GM21737 (cell line): ENCODE measurements around the gene TMEM271.

Source experiments
- ATAC-seq: cut with Tn5 transposase; IDR thresholded peaks from one replicate; pipeline ENCODE4 v1.9.1; 2021; ENCODE audit warnings: mild to moderate bottlenecking, moderate library complexity; ENCODE audit not compliant: unreplicated experiment

The TMEM271 gene, protein sequence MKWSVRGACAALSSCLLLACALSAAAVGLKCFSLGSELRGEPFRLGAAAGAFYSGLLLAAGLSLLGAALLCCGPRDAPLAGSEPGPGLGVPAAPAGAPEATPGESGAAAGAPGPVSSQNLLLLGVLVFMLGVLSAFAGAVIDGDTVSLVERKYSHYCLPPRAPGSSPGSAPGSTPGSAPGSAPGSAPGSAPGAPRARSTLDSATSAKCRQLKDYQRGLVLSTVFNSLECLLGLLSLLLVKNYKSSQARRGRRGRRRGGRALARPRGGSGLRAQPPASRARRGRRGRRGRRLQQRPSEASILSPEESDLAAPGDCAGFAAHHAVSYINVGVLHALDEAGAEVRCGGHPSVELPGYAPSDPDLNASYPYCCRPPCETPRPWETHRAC

GRCh38 chr4:576245-576821 lies at the start of gene TMEM271:
Gene TMEM271, minus strand, starts transcription at chr4:576295. Its CDS starts 233 bp downstream, at chr4:576062.
- no peak for ATAC-seq

DNA sequence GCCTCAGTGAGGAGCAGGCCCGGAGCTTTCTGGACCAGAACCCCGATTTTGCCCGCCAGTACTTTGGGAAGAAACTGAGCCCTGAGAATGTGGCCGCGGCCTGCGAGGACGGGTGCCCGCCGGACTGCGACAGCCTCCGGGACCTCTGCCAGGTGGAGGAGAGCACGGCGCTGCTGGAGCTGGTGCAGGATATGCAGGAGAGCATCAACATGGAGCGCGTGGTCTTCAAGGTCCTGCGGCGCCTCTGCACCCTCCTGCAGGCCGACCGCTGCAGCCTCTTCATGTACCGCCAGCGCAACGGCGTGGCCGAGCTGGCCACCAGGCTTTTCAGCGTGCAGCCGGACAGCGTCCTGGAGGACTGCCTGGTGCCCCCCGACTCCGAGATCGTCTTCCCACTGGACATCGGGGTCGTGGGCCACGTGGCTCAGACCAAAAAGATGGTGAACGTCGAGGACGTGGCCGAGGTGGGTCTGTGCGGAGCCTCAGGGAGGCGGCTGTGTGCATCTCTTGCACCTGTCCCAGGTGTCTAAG lies 49.6 kb upstream of the TMEM271 start:
- no peak for ATAC-seq

DNA sequence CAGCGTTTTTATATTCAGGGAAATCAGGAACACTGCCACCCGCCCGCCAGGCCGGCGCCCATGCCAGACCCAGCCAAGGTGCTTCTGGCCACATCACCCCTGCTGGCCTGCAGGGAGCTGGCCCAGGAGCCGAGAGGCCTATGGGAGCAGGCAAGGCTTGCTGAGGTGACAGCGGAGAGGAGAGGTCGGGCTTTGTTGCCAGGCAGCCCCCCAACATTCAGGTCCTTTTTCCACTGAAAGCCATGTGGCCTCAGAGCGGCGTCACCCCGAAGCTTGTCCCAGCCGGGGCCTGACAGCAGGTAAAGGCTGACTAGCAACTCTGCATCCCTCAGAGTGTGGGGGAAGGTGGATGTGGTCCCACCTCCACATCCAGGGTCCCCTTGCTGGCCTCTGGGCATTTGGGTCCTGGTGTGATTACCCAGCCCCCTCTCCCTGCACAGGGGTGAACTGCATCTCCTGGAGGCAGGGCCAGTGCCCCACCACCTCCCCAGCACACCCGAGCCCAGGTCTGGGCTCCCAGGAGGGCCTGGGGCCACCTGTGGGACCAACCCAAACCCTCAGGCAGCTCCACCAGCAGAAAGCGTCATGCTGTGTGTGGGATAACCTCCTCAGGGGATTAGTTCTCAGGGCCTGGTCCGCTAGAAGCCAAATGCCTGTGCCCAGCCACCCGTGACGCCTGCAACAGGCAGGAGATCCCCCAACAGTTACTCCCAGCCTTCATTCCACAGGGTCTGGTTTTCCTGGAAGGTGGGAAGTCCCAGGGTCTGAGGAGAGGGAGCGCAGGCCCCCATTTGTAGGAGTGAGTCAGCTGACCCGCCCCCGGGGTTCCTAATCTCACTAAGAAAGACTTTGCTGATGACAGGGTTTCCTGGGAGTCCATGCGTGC lies 48.9 kb upstream of the TMEM271 start, which contains the start of gene PDE6B:
Gene PDE6B (plus strand): TSS at position 869 of the 886 bp plus-strand sequence. CDS start 54 bp downstream, outside the sequence.
- ATAC-seq, result no peak

GRCh38 chr4:623914-624566 lies 47.9 kb upstream of the TMEM271 start:
- no peak for ATAC-seq

- ATAC-seq, result no peak
Observed at GRCh38 chr4:622996-623913, 47.2 kb upstream of the TMEM271 start.

DNA sequence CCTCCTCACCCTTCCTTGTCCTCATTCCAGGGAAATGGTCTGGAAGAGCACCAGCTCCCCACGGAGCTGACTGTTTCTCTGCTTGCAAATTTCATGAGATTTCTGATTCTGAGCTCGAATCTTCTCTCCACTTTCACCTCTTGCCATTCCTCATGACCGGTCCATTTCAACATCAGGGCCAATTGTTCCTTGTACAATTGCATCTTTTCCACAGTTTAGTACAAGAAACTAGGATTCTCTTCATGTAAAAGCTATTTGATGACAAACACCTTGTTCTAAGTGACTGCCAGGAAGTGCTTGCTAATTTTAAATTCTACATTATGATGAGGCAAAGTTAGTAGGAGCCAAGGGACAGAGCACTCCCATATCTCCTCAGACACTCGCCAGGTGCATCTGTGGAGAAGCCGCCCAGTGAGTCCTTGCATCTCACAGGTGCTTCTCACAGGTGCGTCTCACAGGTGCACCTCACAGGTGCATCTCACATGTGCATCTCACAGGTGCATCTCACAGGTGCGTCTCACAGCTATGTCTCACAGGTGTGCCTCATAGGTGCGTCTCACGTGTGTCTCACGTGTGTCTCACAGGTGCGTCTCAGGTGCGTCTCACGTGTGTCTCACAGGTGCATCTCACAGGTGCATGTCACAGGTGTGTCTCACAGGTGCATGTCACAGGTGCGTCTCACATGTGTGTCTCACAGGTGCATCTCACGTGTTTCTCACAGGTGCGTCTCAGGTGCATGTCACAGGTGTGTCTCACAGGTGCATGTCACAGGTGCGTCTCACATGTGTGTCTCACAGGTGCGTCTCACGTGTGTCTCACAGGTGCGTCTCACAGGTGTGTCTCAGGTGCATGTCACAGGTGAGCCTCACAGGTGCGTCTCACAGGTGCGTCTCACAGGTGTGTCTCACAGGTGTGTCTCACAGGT lies 46.2 kb upstream of the TMEM271 start:
- no peak for ATAC-seq

DNA sequence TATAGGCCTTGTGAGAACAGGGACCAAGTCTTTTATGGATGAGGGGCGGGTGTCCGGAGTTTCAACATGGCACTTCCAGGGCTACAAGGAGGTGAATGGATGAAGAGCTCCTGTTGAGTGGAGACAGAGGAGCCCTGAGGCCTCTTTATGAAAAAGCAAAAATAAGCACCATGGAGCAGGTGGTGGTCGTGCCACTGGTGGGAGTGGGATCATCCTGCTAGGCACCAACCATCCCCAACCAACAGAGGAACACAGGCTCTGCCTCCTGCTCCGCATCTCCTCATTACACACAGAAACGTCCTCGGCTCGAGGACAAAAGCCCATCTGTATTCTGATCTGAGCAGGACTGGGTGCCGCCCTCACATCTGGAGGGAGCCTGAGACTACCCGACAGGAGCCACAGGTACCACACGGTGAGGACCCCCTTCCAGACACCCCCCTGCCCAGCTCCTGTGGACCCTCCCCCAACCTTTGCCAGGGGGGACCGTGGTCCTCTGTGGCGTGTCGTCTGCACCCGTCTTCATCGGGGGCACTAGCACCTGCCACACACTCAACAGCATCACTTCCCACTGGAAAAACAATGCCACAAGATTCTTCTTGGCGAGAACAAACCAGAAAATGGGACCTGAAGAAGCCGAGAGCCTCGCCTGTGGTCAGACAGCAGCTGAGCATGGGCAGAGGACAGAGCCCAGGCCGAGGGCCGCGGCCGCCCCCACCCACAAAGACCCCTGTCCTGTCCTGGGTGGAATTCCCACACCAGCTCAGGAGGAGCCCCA lies 45.4 kb upstream of the TMEM271 start:
- no peak for ATAC-seq

GRCh38 chr4:620851-621261 lies 44.8 kb upstream of the TMEM271 start:
- no peak for ATAC-seq

- no peak for ATAC-seq
Observed at GRCh38 chr4:620201-620600, 44.1 kb upstream of the TMEM271 start.

DNA sequence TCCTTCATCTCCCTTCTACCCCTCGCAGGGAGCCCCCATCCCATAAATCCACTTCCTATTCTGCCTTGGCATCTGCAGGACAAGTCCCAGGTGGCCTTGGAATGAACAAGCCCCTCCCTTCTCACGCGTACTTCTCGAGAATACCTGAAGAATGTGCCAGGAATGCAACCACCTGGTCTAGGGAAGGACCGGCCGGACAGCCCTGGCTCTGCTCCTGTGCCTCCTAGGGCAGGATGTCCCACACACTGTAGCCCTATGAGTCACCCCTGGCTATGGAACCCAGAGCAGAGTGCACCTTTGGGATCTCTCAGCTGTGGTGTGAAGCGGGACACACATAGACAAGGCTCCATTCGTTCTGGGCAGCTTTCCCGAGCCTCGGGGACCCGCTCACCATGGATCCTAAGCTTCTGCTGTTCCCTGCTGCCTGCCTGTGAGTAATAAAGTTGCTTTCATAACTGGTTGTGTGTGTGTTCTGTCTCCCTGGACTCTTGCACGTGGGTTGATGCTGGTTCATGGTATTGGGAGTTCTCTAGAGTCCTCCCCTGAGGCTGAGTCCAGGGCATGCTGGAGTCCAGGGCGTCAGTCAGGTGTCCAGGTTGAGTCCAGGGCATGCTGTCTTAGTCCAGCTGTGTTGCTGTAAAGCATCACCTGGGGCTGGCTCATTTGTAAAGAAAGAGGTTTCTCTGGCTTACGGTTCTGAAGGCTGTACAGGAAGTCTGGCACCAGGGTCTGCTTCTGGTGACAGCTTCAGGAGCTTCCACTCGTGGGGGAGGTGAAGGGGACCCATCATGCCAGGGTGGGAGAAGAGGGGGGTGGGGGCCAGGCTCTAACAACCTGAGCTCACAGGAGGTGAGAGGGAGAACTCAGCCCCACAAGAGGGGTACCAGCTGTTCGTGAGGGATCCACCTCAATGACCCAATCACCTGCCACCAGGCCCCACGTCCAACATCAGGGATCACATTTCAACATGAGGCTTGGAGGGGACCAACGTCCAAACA lies 41.8 kb upstream of the TMEM271 start:
- ATAC-seq, result no peak

- ATAC-seq, result no peak
Observed at GRCh38 chr4:616911-617643, 41.0 kb upstream of the TMEM271 start.

- no peak for ATAC-seq
Observed at GRCh38 chr4:616091-616490, 40.0 kb upstream of the TMEM271 start.

- ATAC-seq, result no peak
Observed at GRCh38 chr4:613126-613525, 37.0 kb upstream of the TMEM271 start.

DNA sequence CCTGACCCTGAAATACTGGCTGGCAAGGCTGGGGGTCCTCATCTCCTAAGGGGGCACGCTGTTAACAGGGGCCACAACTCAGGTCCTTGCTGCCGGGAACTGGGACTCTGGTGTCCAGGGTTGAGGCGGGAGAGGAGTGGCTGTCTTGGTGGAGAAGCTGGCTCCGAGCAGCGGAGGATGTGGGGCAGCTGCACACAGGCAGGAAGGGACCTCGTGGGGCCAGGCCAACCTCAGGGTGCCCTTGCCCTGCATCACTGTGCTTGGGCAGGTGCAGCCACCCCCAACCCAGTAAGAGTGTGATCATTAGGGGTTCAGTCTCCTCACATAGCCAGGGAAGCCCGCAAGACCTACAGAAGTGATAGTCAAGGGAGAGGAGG lies 36.6 kb upstream of the TMEM271 start:
- ATAC-seq, result no peak

DNA sequence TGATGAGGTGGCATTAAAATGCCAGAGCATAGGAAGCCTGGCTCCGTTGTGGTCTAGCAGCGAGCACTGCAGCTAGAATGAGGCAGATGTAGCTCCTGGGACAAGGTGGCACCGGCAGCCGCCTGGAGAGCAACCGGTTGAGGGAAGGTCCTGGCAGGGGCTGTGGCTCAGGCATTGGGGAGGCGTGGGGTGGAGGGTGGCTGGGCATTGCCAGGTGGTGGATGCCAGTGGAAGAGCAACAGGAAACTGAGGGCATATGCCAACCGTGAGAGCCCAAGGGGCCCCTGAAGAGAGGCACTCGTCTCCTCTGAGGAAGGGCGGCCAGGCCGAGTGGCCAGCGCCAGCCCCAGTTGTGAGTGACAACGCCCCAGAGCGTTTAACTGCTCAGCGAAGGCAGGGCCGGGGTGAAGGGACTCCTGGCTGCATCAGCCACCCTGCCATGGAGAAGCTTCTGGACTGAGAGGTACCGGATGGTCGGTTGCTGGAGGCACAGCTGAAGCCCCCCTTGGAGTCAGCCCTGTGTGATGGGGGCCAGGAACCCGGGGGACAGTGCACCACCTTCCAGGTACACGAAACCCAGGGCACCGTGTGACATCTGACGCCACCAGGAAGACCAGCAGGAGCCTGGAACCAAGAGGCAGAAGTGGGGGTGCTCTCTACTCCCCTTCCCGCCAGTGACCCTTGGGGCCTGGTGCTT lies 36.1 kb upstream of the TMEM271 start:
- ATAC-seq, result no peak
